GM13976 (cell line): ENCODE results near the gene LRRC4C.

Experiments used
- DNase-seq: peaks from one replicate; pipeline ENCODE4 v3.0.0; 2012; ENCODE audit warnings: low spot score
- in situ Hi-C: fragments of 300-500 bp; cut with MboI; formaldehyde crosslinking; loops from one replicate; pipeline ENCODE4 v1.12.0; 2022; ENCODE audit warnings: low sequenced_read_pairs, mixed read lengths, inconsistent platforms; ENCODE audit not compliant: unreplicated experiment
- TF ChIP-seq, protein P1 (sequence below): IDR thresholded peaks from 2 replicates; pipeline ENCODE4 v1.5.1; 2012; ENCODE audit warnings: borderline replicate concordance, mild to moderate bottlenecking; ENCODE audit not compliant: insufficient read depth; ENCODE audit errors: extremely low read depth, missing control alignments, control extremely low read depth

The LRRC4C gene

DNA sequence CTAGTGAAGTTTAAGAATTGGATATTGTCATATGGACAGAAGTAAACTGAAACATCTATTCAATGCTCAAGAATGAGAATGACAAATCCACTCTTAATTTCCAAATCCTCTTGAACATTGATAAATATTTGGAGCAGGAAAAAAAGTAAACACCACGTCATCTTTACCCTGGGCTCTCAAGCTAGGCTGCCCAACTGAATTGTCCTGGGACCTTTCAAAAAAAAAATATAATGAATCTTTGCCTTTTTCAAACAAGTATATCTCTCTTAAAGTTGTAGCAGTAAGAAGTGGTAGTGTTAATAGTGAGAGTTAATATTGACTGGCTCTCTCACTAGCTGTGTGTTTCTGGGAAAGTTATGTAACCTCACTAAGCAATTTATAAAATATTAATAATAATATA lies 374.3 kb downstream of the LRRC4C start:
- TF ChIP-seq, protein P1, sequence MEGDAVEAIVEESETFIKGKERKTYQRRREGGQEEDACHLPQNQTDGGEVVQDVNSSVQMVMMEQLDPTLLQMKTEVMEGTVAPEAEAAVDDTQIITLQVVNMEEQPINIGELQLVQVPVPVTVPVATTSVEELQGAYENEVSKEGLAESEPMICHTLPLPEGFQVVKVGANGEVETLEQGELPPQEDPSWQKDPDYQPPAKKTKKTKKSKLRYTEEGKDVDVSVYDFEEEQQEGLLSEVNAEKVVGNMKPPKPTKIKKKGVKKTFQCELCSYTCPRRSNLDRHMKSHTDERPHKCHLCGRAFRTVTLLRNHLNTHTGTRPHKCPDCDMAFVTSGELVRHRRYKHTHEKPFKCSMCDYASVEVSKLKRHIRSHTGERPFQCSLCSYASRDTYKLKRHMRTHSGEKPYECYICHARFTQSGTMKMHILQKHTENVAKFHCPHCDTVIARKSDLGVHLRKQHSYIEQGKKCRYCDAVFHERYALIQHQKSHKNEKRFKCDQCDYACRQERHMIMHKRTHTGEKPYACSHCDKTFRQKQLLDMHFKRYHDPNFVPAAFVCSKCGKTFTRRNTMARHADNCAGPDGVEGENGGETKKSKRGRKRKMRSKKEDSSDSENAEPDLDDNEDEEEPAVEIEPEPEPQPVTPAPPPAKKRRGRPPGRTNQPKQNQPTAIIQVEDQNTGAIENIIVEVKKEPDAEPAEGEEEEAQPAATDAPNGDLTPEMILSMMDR, result no peak
- no peak for DNase-seq

GRCh38 chr11:41081756-41082285 lies 377.6 kb downstream of the LRRC4C start:
- no peak for DNase-seq
- TF ChIP-seq, protein P1, result no peak
- in situ Hi-C loops, result no loop called here

More for the DNA sequence above, 374.3 kb downstream of the LRRC4C start:
- in situ Hi-C loops, result no loop called here

GRCh38 chr11:41074318-41074717 lies 385.1 kb downstream of the LRRC4C start:
- in situ Hi-C loops, result no loop called here
- TF ChIP-seq, protein P1, result no peak
- no peak for DNase-seq

- in situ Hi-C loops, result no loop called here
- TF ChIP-seq, protein P1, result no peak
- DNase-seq, result no peak
Observed at GRCh38 chr11:41065432-41065831, 394.0 kb downstream of the LRRC4C start.

- in situ Hi-C loops, result no loop called here
- no peak for DNase-seq
- TF ChIP-seq, protein P1, result no peak
Observed at GRCh38 chr11:41058138-41058537, 401.3 kb downstream of the LRRC4C start.

- in situ Hi-C loops, result no loop called here
- TF ChIP-seq, protein P1, result no peak
- DNase-seq, result no peak
Observed at GRCh38 chr11:41056892-41057569, 402.4 kb downstream of the LRRC4C start.

- no peak for DNase-seq
- TF ChIP-seq, protein P1, result no peak
- in situ Hi-C loops, result no loop called here
Observed at GRCh38 chr11:41053894-41054293, 405.6 kb downstream of the LRRC4C start.
